Measurements from ENCODE around the gene IGF2BP3.
A peak's percentile ranks its signal among the peaks of the same experiment; 100 is the strongest.
"Not testable (repeated sequence)": the region's sequence is repeated elsewhere in the genome, so short reads cannot be mapped to it uniquely, and the experiment has no call there.

IGF2BP3 gene

GRCh38 chr7:23336799-23337283 is 133.4 kb downstream of the IGF2BP3 start:
- no peak for DNase-seq

- no peak for DNase-seq
Observed at GRCh38 chr7:23336086-23336485, 134.2 kb downstream of the IGF2BP3 start.

- DNase-seq: no peak
Observed at GRCh38 chr7:23335621-23336020, 134.7 kb downstream of the IGF2BP3 start.

DNA sequence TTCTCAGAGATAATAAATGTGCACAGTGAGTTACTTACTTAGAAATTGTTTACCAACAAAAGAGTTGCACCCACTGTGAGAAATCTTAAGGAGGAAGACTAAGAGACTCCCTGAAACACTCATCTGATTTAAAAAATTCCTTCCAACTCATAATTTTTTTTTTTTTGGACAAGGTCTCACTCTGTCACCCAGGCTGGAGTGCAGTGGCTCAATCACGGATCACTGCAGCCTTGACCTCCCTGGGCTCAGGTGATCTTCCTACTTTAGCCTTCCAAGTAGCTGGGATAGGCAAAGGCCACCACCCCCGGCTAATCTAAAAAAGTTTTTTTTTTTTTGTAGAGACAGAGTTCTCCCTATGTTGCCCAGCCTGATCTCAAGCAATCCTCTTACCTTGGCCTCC is 135.2 kb downstream of the IGF2BP3 start:
- no peak for DNase-seq

DNA sequence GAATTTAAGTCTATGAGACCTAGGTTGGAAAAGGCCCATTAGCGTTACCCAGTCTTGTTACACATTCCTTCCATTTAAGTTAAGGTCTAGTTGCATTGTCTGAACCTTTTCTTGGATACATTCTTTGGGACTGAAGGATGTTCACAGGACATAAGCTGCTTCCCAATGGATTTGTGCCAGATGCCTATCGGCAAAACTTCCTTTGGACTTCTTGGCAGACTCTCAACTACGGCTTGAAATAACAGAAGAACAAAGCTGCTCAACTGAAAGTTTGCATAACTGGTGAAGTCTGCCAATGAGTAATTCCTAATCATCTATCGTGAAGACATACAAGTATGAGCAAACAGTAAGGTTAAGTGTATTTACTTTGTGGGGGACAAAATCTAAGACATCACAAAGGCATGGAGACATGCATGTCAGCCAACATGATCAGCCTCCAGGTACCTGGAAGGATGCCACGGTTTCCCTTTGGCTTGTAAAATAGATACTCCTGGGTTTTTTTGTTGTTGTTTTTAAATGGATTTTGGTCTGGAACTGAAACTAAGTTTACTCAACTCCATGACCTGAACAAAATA is 135.7 kb downstream of the IGF2BP3 start:
- DNase-seq: no peak

DNA sequence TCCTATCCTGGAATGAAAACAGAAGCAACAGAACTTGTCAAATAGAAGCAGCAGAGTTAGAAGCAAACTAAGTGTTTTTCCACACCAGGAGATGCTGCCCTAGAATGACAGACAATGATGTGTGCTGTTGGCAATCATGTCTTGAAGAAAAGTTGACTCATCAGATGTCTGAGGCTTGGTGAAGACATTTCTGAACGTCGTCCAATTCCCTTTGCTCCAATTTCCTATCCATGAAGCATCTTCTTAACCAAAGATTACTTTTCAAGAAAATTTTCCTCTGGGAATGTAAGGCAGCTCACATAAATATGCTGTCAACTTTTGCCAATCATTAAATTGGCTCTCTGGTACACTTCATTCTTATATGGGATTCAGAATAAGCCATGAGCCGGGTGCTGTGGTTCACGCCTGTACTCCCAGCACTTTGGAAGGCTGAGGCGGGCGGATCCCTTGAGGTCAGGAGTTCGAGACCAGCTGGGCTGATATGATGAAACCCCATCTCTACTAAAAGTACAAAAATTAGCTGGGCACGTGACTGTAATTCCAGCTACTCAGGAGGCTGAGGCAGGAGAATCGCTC is 136.5 kb downstream of the IGF2BP3 start:
- no peak for DNase-seq

- DNase-seq: no peak
Observed at GRCh38 chr7:23332910-23333612, 137.2 kb downstream of the IGF2BP3 start.

- no peak for DNase-seq
Observed at GRCh38 chr7:23332193-23332592, 138.1 kb downstream of the IGF2BP3 start.

DNA sequence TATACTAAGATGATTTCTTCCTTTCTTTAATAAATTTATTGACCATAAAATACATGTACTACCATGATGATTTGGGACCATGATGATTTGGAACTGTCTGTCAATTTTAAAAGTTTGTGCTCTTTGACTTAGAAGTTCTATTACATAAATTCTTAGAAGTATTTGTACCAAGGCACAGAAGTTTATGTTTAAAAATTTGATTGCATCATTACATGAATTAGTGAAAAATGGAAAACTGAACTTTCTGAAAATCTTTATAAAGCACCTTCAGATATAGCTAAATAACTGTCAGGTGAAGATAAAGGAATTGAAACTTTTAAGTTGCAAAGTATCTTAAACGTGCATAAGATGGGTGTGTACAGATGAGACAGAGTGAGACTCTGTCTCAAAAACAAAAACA is 139.2 kb downstream of the IGF2BP3 start:
- DNase-seq: no peak

GRCh38 chr7:23315366-23315765 is 154.9 kb downstream of the IGF2BP3 start:
- DNase-seq: no peak

DNA sequence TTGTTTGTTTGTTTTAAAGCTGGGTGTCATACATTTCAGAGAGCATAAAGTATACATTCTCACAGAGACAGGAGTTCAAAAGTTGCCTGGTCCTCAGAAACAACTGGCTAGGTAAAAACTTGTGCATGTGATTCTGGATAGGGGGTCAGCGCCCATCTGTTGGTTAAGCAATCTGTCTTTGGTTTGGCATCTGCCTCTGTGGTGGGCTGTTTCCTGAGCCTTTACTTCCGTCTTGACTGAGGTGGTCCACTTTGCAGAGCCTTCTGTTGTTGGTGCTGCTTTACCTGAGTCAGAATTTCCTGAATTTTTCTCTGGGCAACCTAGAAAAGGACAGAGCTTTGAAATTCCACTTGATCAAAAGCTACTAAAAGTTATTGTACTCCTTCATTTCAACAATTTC is 158.2 kb downstream of the IGF2BP3 start:
- not testable (repeated sequence) for DNase-seq

DNA sequence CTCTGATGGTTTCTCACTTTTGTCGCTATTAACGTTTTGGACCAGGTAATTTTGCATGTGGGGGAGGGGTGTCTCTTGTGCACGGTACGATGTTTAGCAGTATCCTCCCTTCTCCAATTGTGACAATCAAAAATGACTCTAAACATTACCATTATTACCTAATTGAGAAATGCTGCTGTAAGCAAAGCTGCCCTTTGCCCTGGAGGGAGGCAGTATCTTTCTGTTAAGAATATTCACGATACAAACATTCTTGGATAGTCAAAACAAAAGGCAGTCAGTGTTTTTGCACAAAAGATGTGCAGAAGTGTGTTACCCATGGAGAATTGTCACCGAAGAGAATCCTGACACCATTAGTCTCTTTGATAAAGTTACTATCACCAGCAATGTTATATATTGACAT is 161.5 kb downstream of the IGF2BP3 start:
- no peak for DNase-seq

DNA sequence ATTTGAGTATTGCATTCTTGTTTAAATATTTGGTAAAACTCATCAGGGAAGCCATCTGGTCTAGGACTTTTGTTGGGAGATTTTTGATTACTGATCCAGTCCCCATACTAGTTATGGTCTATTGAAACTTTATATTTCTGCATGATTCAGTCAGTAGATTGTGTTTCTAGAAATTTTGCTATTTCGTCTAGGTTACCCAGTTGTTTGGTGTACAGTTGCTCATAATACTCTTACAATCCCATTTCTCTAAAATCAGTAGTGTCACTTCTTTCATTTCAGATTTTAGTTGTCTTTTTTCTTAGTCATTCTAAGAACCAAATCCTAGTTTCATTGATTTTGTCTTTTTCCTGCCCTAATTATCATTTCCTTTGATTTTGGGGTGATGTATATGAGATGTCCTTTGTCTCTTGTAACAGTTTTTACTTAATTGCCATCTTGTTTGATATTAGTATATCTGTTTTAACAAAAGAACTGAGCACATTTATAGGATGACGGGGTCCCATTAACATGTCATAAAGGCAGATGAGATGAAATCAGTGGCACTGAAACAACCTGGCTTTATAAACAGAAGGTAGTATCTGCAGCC is 163.3 kb downstream of the IGF2BP3 start:
- no peak for DNase-seq

DNA sequence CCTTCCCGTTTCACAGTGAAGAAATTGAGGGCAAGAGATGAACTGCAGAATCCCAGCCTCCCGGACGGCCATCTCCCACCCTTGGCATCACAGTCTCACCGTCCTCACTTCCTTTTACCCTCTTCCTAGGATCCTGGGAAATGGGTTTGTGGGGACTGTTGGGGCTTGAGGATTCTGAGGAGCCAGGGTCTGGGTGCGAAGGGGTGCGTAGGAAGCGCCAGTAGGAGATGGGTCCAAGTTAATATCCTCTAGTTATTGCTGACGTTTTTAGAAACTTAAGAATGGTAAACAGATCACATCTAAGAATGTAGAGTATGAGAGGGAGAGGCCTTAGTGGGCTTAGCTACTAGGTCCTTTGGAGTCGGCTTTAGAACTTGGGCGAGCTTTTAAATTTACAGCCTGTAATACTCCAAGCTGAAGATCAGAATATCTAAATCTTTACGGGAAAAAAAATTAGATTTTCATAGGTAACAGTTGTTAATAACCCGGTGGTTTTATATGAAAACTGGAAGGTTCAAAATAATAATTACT is 170.5 kb downstream of the IGF2BP3 start:
- no peak for DNase-seq

DNA sequence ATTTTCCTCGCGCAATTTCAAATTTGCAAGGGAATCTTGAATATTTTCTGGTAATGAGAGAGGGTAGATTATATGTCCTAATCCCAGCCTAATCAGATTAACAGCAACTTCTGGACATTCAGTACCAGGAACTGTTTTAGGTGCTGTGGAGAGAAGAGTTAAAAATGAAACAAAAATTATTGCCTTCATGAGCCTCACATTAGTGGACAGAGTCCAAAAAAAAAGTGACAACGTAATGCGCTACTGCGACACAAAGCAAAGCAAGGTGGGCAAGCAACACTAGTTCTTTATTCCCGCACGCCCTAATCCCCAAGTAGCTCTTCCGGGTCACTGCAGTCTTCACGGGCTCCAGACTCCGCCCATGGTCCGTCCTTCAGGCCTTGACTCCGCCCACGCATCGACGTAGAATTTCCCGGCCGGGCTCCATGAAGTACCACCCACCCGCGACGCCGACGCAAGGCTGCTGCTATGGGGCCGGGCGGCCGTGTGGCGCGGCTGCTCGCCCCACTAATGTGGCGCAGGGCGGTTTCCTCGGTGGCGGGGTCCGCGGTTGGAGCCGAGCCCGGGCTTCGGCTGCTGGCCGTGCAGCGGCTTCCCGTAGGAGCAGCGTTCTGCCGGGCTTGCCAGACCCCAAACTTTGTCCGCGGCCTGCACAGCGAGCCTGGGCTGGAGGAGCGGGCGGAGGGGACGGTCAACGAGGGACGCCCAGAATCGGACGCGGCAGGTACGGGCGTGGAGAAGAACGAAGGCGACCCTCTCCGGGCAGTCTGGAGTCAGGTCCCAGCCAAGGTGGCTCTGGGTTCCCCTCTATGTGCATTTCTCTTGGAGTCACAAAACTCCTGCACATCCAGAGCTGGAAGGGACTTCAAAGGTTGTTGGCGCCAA is 171.2 kb downstream of the IGF2BP3 start, which contains the start of gene MALSU1:
MALSU1 (plus strand) TSS at position 455 of the 885 bp plus-strand sequence; CDS start at position 469, 14 bp downstream.
- DNase-seq: peak; percentile 94

DNA sequence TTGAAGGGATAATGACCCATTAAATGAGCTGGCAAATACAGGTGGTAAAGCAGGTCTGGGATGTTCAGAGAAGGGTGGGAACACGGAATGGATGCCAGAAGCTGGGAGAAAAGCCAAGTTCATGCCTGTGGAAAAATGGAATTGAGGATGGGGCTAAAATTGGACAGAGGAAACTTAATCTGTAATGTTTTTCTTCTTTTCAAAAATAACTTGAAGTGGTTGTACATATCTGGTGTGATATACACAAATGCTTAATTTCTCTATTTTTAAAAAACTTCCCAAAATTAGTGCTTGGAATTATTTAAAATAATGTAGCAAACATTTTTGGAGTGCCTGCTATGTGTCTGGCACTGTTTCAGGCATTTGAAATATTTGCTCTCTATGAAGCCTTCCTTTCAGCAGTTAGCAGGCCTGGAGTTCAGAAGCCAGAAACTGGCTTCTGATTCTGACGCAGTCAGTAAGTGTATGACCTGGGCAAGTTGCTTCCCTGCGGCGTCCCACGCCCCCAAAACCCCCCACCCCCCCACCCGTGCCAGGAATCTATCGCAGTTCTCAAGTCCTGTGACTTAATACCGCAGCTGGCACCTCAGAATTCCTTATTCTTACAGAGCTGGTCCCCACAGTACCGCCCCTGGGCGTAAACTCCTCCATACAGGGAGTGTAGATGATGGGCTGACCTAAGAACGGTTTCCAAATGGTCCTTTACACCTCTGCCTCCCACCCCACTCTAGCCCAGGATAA is 172.0 kb downstream of the IGF2BP3 start:
- DNase-seq: no peak

- DNase-seq: no peak
Observed at GRCh38 chr7:23295401-23295697, 174.9 kb downstream of the IGF2BP3 start.

GRCh38 chr7:23294549-23295400 is 175.5 kb downstream of the IGF2BP3 start:
- no peak for DNase-seq

- DNase-seq: no peak
Observed at GRCh38 chr7:23293500-23294073, 176.7 kb downstream of the IGF2BP3 start.

DNA sequence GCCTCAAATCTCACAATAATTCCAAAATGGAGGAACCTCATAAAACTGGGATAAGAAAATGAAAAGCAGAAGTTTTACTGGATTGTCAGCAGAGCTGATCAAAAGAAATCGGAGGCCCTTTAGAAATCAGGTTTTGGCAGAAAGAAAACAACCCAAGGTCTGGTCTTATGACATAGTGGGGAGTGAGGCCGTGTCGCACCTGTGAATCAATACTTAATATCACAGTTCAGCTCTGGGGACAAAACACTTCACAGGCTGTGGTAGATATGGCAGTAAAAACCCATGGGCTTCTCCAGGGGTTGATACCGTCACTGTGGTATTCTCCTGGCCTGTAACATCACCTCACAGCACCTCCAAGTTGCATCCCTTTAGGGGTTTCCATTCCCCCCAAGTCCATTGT is 177.7 kb downstream of the IGF2BP3 start:
- no peak for DNase-seq

All from NCI-H1694 (cell line).